K562 (cell line): ENCODE measurements around the gene NAV2. TPM values are rescaled to one million over a fixed set of nuclear protein-coding genes. Genes with fewer than 3 reads are reported as not detected.

Experiments
- ATAC-seq: fragments of 200-7000 bp; cut with Tn5 transposase; 3 replicates; pipeline ENCODE4 v1.9.1; 2020; ENCODE audit warnings: moderate library complexity
- BruUV-seq: library from RNA; stranded (reverse); fragments of 400-500 nt; replicated peaks from 2 replicates; lab custom pipeline; 2021; lab: Mats Ljungman, UMichigan
- CTCF ChIA-PET: fragments of 300-600 bp; formaldehyde crosslinking; extraction: SDS; loops from one replicate; lab custom pipeline; 2021; ENCODE audit warnings: low intra/inter-chr PET ratio; lab: Yijun Ruan, JAX
- POLR2A ChIA-PET: fragments of 300-600, 350-650 bp; sonication (Branson Sonifier 250); formaldehyde crosslinking; extraction: SDS; loops from one replicate; lab custom pipeline; 2021; ENCODE audit warnings: antibody characterized with exemption, inconsistent platforms; lab: Yijun Ruan, JAX
- DNase-seq, 4 experiments: peaks; one replicate each; pipeline versions ENCODE4 v3.0.0 to v3.0.0-alpha.2; 2011 to 2018; ENCODE audit warnings: low spot score in 3 of 4, mixed read lengths in 3 of 4; ENCODE audit errors: extremely low read depth in 1 of 4
- FAIRE-seq: peaks from 2 replicates; lab custom pipeline; 2011; peaks lifted over from hg19 to GRCh38; lab: Jason Lieb, UNC
- H2AFZ ChIP-seq: 2 replicates; pipeline ENCODE4 v1.6.0; 2011; ENCODE audit warnings: low read depth, low read length, control low read depth, inconsistent platforms
- H3K27ac ChIP-seq: fragments of 200-600 bp; 3 replicates; pipeline ENCODE4 v1.8.0; 2011; ENCODE audit warnings: low read depth, mild to moderate bottlenecking, control low read depth, inconsistent platforms, low read length, moderate library complexity, mixed read lengths; ENCODE audit errors: extremely low read depth
- H3K27me3 ChIP-seq, 2 experiments: fragments of 300-600 bp in 1 of 2; 2 replicates in 1 of 2; 3 replicates in 1 of 2; pipeline versions ENCODE4 v1.6.0 to v1.8.0; 2011; ENCODE audit warnings: inconsistent platforms in 2 of 2, low read length in 2 of 2, mild to moderate bottlenecking in 1 of 2, mixed read lengths in 1 of 2, moderate library complexity in 1 of 2; ENCODE audit not compliant: control insufficient read depth in 2 of 2, insufficient read depth in 2 of 2
- H3K36me3 ChIP-seq: fragments of 300-600 bp; 3 replicates; pipeline ENCODE4 v1.8.0; 2011; ENCODE audit warnings: mild to moderate bottlenecking, low read length, inconsistent platforms; ENCODE audit not compliant: control insufficient read depth, insufficient read depth
- H3K4me1 ChIP-seq, 2 experiments: fragments of 200-600 bp in 1 of 2; replicated peaks in 1 of 2; 2 replicates in 1 of 2; 3 replicates in 1 of 2; pipeline versions ENCODE4 v1.5.1 to v1.8.0; 2011; ENCODE audit warnings: inconsistent platforms in 2 of 2, low read length in 2 of 2, mild to moderate bottlenecking in 1 of 2, mixed read lengths in 1 of 2, moderate library complexity in 1 of 2; ENCODE audit not compliant: control insufficient read depth in 2 of 2, insufficient read depth in 2 of 2
- H3K4me2 ChIP-seq: 2 replicates; pipeline ENCODE4 v1.6.1; 2011; ENCODE audit warnings: low read length, control low read depth, inconsistent platforms, mixed read lengths; ENCODE audit not compliant: insufficient read depth
- H3K4me3 ChIP-seq: fragments of 200-600 bp; sonication (generic), shearing (Covaris generic); 2 replicates; pipeline ENCODE4 v1.5.1; 2016; ENCODE audit warnings: control low read depth, inconsistent platforms
- H3K79me2 ChIP-seq: fragments of 200-600 bp; 3 replicates; pipeline ENCODE4 v1.8.0; 2011; ENCODE audit warnings: low read length, inconsistent platforms; ENCODE audit not compliant: control insufficient read depth, insufficient read depth
- H3K9ac ChIP-seq, 2 experiments: 2 replicates each; pipeline versions ENCODE4 v1.6.0 to v1.6.1; 2011; ENCODE audit warnings: low read depth in 2 of 2, low read length in 2 of 2, control low read depth in 1 of 2, inconsistent platforms in 1 of 2, mild to moderate bottlenecking in 1 of 2, mixed read lengths in 1 of 2; ENCODE audit not compliant: insufficient read depth in 1 of 2
- H3K9me1 ChIP-seq: one replicate; pipeline ENCODE4 v1.6.0; 2011; ENCODE audit warnings: inconsistent platforms, mild to moderate bottlenecking, low read length, moderate library complexity; ENCODE audit not compliant: control insufficient read depth, insufficient read depth
- H3K9me3 ChIP-seq: replicated peaks from 2 replicates; pipeline ENCODE4 v1.5.1; 2011; ENCODE audit warnings: low read depth, low read length, inconsistent platforms; ENCODE audit not compliant: control insufficient read depth, insufficient read depth
- H4K20me1 ChIP-seq: replicated peaks from 2 replicates; pipeline ENCODE4 v1.6.1; 2011; ENCODE audit warnings: low read length, inconsistent platforms, mixed read lengths; ENCODE audit not compliant: control insufficient read depth, insufficient read depth
- CHD1 ChIP-seq: fragments of 200-600 bp; sonication (generic); IDR thresholded peaks from one replicate; pipeline ENCODE4 v1.6.1; 2012; ENCODE audit warnings: mild to moderate bottlenecking, moderate library complexity, low read length, inconsistent platforms
- ELF1 ChIP-seq: fragments of 200-800 bp; sonication (Bioruptor generic); IDR thresholded peaks from 2 replicates; pipeline ENCODE4 v1.6.1; 2016; ENCODE audit warnings: missing genetic modification characterization, missing compliant biosample characterization
- FOXJ2 ChIP-seq: fragments of 200-800 bp; sonication (Bioruptor generic); IDR thresholded peaks from 2 replicates; pipeline ENCODE4 v1.6.1; 2016; ENCODE audit warnings: missing genetic modification characterization, missing compliant biosample characterization
- MTA1 ChIP-seq: fragments of 450-650 bp; IDR thresholded peaks from 2 replicates; pipeline ENCODE4 v1.6.1; 2017; ENCODE audit warnings: borderline replicate concordance
- TAF7 ChIP-seq: fragments of 450-650 bp; IDR thresholded peaks from 2 replicates; pipeline ENCODE4 v1.6.1; 2016; ENCODE audit warnings: missing genetic modification characterization, missing compliant biosample characterization
- TBP ChIP-seq: optimal IDR thresholded peaks from 2 replicates; pipeline ENCODE3; 2011; ENCODE audit warnings: low read depth, low read length, improper control_type of control experiment
- YY1 ChIP-seq, 3 experiments: IDR thresholded peaks; 2 replicates each; pipeline ENCODE4 v1.6.1; 2011; ENCODE audit warnings: low read length in 2 of 3, mild to moderate bottlenecking in 2 of 3, moderate library complexity in 2 of 3, borderline replicate concordance in 1 of 3, control low read depth in 1 of 3, low read depth in 1 of 3; ENCODE audit not compliant: insufficient read depth in 3 of 3, insufficient replicate concordance in 2 of 3, control insufficient read depth in 1 of 3, insufficient read length in 1 of 3; ENCODE audit errors: extremely low read depth in 1 of 3
- ZNF140 ChIP-seq: fragments of 250-450 bp; sonication (Bioruptor Pico); IDR thresholded peaks from 2 replicates; pipeline ENCODE4 v1.8.0; 2021; ENCODE audit warnings: moderate library complexity, mild to moderate bottlenecking, inconsistent platforms
- ZNF274 ChIP-seq: IDR thresholded peaks from 2 replicates; pipeline ENCODE4 v1.6.1; 2011; ENCODE audit warnings: low read depth, mild to moderate bottlenecking, low read length, moderate library complexity, borderline replicate concordance
- ZNF436 ChIP-seq: fragments of 250-450, 450-650 bp; sonication (Bioruptor Pico); formaldehyde crosslinking; IDR thresholded peaks from 2 replicates; pipeline ENCODE4 v1.7.0; 2020; ENCODE audit warnings: mild to moderate bottlenecking
- ZNF766 ChIP-seq: fragments of 200-800 bp; sonication (Bioruptor generic); conservative IDR thresholded peaks from 2 replicates; pipeline ENCODE4 v1.6.1; 2016; ENCODE audit warnings: missing genetic modification characterization, missing compliant biosample characterization
- WGBS: fragments of 100-300 bp; shearing (Covaris generic); methylation state at CpG from one replicate; pipeline ENCODE4 v1.1.6; 2016; ENCODE audit warnings: low coverage, mixed read lengths; ENCODE audit not compliant: insufficient coverage; ENCODE audit errors: missing lambda C conversion rate; 5-methylcytosine and 5-hydroxymethylcytosine counted together
- in situ Hi-C: fragments of 300-500 bp; cut with MboI; formaldehyde crosslinking; loops from 4 replicates; pipeline ENCODE4 v1.15.0; 2018; ENCODE audit warnings: inconsistent platforms, mixed read lengths
- intact Hi-C: fragments of 100-400 bp; cut with micrococcal nuclease; formaldehyde crosslinking; loops from 2 replicates; pipeline ENCODE4 v1.14.2; 2022
- polyA plus RNA-seq, 8 experiments: library from polyadenylated mRNA; depleted of rRNA in 4 of 8; stranded (reverse) in 5 of 8; unstranded in 3 of 8; fragments of >200 nt; fragmentation: Nextera tagmentation in 2 of 8; fragmentation: Illumina TruSeq in 1 of 8; extraction: Ambion mirVana in 2 of 8; extraction: Trizol in 1 of 8; gene quantifications; 2 replicates each; pipeline versions ENCODE4 v1.2.1 to v1.2.3, GENCODE V29; 2011 to 2014; ENCODE audit warnings: inconsistent platforms in 1 of 8, missing spikeins in 1 of 8
- total RNA-seq, 7 experiments: library from RNA; depleted of rRNA in 6 of 7; stranded (reverse); fragments of >200 nt in 6 of 7; fragmentation: Illumina TruSeq in 2 of 7; extraction: Trizol in 2 of 7; gene quantifications; 2 replicates each; pipeline versions ENCODE4 v1.2.1 to v1.2.3, GENCODE V29; 2011 to 2021; ENCODE audit warnings: low replicate concordance in 1 of 7
- TF ChIP-seq, protein P1 (sequence below): IDR thresholded peaks from 2 replicates; pipeline ENCODE4 v1.6.1; 2014; ENCODE audit warnings: antibody characterized with exemption
- TF ChIP-seq, protein P2 (sequence below): sonication (generic); formaldehyde crosslinking; IDR thresholded peaks from 2 replicates; pipeline ENCODE4 v1.9.0; 2022; ENCODE audit warnings: mild to moderate bottlenecking, missing genetic modification reagents

NAV2 gene
- total and polyA plus RNA-seq, 9 of the 15 experiments (the other 6 are each of a cell fraction or from before 2014, with no cell fraction given), result 0.03 to 0.35 (median 0.05) TPM

DNA sequence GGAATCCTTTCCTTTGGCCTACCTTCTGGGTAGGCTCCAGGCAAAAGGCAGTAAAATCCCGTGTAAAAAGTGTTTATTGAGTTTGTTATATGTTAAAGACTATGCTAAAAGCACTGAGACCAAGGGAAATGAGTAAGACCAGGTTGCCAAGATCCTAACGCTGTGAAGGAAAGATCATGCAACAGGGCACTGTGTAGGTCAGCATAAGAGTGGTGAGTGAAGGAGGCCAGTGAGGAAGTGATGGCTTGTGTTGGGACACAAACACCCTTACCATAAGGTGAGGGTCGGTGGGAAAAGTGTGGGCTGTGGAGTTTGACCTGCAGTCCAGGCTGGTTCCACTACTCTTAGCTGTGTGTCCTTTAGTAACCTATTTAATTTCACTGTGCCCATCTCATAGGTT, 245.6 kb downstream of the NAV2 start:
- 29% methylated on average over 3 of the region's 3 CpGs for WGBS
- H3K4me1 ChIP-seq, result peaks cover 0 to 7% of the 10 kb centered on the region in 2 experiments; a peak in 4 of 5 replicates
- intact Hi-C loops (loop anchor here (10.0 kb wide), 1 partner anchor 657 kb away; no protein-coding TSS in a partner anchor), in situ Hi-C loops (no loop called here)
- H3K9ac ChIP-seq, result no peak overlapping the region
- TF ChIP-seq TBP (peak; percentile 10), CHD1 (no peak)
- ATAC-seq (no peak), DNase-seq (no peak), FAIRE-seq (no peak)
- H3K36me3 ChIP-seq, result no peaks in the 10 kb centered on the region
- ChIA-PET POLR2A (no interaction called here), CTCF (no interaction called here)
- H3K4me2 ChIP-seq, result no peak overlapping the region
- H3K9me1 ChIP-seq, result no peaks in the 10 kb centered on the region
- no peaks in the 10 kb centered on the region for H3K27me3 ChIP-seq
- H3K9me3 ChIP-seq, result no peaks in the 10 kb centered on the region
- H3K79me2 ChIP-seq, result no peaks in the 10 kb centered on the region
- H3K4me3 ChIP-seq, result no peak overlapping the region
- H3K27ac ChIP-seq, result no peak overlapping the region; the same call in 2 of the 3 replicates
- no peak overlapping the region for H2AFZ ChIP-seq
- BruUV-seq, result no TSS peak
- no peaks in the 10 kb centered on the region for H4K20me1 ChIP-seq

DNA sequence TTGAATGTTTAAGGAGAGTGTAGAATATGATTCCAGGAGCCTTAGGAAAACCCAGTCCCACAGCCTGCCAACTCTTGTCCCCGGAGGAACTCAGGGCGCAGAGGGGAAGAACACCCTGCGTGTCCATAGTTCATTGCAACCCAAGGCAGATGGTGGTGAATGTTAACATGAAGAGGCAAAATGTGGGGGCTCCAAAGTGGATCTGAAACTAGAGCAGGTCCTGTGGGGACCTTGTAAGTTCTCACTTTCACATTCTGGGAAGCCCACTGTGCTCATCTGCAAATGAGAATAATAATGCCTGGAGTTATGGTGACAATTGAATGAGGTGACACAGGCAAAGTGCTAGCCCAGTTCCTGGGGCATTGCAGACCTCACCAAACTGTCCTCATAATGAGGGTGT, 246.6 kb downstream of the NAV2 start:
- TF ChIP-seq ZNF766 (CRISPR knock-in tag), result no peak
- no peak for TF ChIP-seq TAF7 (tag)
- TF ChIP-seq ZNF274, result no peak
- no peak for TF ChIP-seq FOXJ2 (tag)
- no peak for TF ChIP-seq ZNF140
- TF ChIP-seq ELF1 (tag), result no peak
- no peak for TF ChIP-seq MTA1
- no peak for TF ChIP-seq ZNF436
- TF ChIP-seq, protein P1, sequence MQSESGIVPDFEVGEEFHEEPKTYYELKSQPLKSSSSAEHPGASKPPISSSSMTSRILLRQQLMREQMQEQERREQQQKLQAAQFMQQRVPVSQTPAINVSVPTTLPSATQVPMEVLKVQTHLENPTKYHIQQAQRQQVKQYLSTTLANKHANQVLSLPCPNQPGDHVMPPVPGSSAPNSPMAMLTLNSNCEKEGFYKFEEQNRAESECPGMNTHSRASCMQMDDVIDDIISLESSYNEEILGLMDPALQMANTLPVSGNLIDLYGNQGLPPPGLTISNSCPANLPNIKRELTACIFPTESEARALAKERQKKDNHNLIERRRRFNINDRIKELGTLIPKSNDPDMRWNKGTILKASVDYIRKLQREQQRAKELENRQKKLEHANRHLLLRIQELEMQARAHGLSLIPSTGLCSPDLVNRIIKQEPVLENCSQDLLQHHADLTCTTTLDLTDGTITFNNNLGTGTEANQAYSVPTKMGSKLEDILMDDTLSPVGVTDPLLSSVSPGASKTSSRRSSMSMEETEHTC, result no peak
- no peak for TF ChIP-seq YY1 (IDR thresholded peaks at IDR 0.05; ENCODE audit: borderline replicate concordance in 1 of 3, control insufficient read depth in 1 of 3, extremely low read depth in 1 of 3, insufficient read depth in 3 of 3, insufficient read length in 1 of 3, insufficient replicate concordance in 2 of 3, low read depth in 1 of 3, low read length in 2 of 3)
- TF ChIP-seq, protein P2, sequence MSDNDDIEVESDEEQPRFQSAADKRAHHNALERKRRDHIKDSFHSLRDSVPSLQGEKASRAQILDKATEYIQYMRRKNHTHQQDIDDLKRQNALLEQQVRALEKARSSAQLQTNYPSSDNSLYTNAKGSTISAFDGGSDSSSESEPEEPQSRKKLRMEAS (CRISPR knock-in tag), result no peak
- TF ChIP-seq, all 486 proteins: peak for 0
- Histone ChIP-seq H3K4me2 (no peak overlapping the region), H3K27ac (no peak overlapping the region), H3K4me1 (peaks cover 0 to 7% of the 10 kb centered on the region in 2 experiments; a peak in 4 of 5 replicates), H3K9ac (no peak overlapping the region), H3K36me3 (no peaks in the 10 kb centered on the region), H3K4me3 (no peak overlapping the region), H3K9me3 (no peaks in the 10 kb centered on the region), H4K20me1 (no peaks in the 10 kb centered on the region), H3K9me1 (no peaks in the 10 kb centered on the region), H2AFZ (no peak overlapping the region), H3K27me3 (no peaks in the 10 kb centered on the region), H3K79me2 (no peaks in the 10 kb centered on the region)
- in situ Hi-C loops (no loop called here), intact Hi-C loops (loop anchor here (10.0 kb wide), 1 partner anchor 656 kb away; no protein-coding TSS in a partner anchor)
- BruUV-seq, result no TSS peak
- CTCF ChIA-PET, result no interaction called here
- 61% methylated on average over 3 of the region's 3 CpGs for WGBS
- POLR2A ChIA-PET, result no interaction called here
- FAIRE-seq, result no peak
- no peak for ATAC-seq
- no peak for DNase-seq
